Body of pancreas (tissue), 4 donors: ENCODE results near the gene CHIT1. TPM values are rescaled to one million over a fixed set of nuclear protein-coding genes. Genes with fewer than 3 reads are reported as not detected.

Source experiments
- ATAC-seq: fragments of 150-250 bp; one replicate; pipeline ENCODE4 v1.9.1; 2016
- DNase-seq, 4 donors: peaks; one replicate each; pipeline ENCODE4 v3.0.0-alpha.2; 2019
- H3K27ac ChIP-seq, 4 donors: fragments of 200-600 bp; sonication (generic); 1 replicate in 3 of 4; 2 replicates in 1 of 4; pipeline versions ENCODE4 v1.5.1 to v1.6.1; 2016 to 2019; ENCODE audit warnings: mild to moderate bottlenecking in 1 of 4, mixed read lengths in 1 of 4, moderate library complexity in 1 of 4
- H3K27me3 ChIP-seq, 2 donors: fragments of 200-600 bp; sonication (generic); one replicate each; pipeline ENCODE4 v1.6.0; 2016; ENCODE audit warnings: mild to moderate bottlenecking in 1 of 2
- H3K36me3 ChIP-seq, 2 donors: fragments of 200-600 bp; sonication (generic); replicated peaks in 1 of 2; 2 replicates each; pipeline ENCODE4 v1.5.1; 2016; ENCODE audit warnings: low read depth in 2 of 2; ENCODE audit not compliant: insufficient read depth in 1 of 2
- H3K4me1 ChIP-seq: fragments of 200-600 bp; sonication (generic); one replicate; pipeline ENCODE4 v1.6.0; 2016
- H3K4me3 ChIP-seq, 2 donors: fragments of 200-600 bp; sonication (generic); 1 replicate in 1 of 2; 2 replicates in 1 of 2; pipeline ENCODE4 v1.5.1; 2016 to 2019
- H3K9me3 ChIP-seq, 3 donors: fragments of 200-600 bp; sonication (generic); 1 replicate in 2 of 3; 2 replicates in 1 of 3; pipeline ENCODE4 v1.5.1; 2016
- CTCF ChIP-seq, 7 experiments: fragments of 450-650 bp in 4 of 7; fragments of 200-600 bp in 3 of 7; sonication (generic) in 3 of 7; IDR thresholded peaks; one replicate each; pipeline ENCODE4 v1.5.1; 2016 to 2019; ENCODE audit warnings: antibody characterized with exemption in 7 of 7
- POLR2A ChIP-seq, 3 donors: fragments of 450-650 bp; IDR thresholded peaks; one replicate each; pipeline ENCODE4 v1.6.1; 2016; ENCODE audit warnings: antibody characterized with exemption in 3 of 3, mild to moderate bottlenecking in 2 of 3
- WGBS, 2 donors: methylation state at CpG; one replicate each; pipeline ENCODE4 v1.1.5; 2017; 5-methylcytosine and 5-hydroxymethylcytosine counted together
- intact Hi-C: fragments of 100-400 bp; cut with DNase I; formaldehyde crosslinking; loops from one replicate; pipeline ENCODE4 v1.15.1; 2023
- total RNA-seq, 2 donors: library from RNA; depleted of rRNA; stranded (reverse); fragments of >200 nt; gene quantifications; one replicate each; pipeline ENCODE4 v1.1.0, GENCODE V29; 2016

Gene CHIT1
- total RNA-seq, 2 donors from 2014 or later = 0.26 TPM; not detected in 1

GRCh38 chr1:203189951-203190352 is 39.5 kb downstream of the CHIT1 start:
- H3K36me3 ChIP-seq = no peaks in the 10 kb centered on the region
- H3K27me3 ChIP-seq = no peaks in the 10 kb centered on the region
- TF ChIP-seq CTCF (IDR thresholded peaks at IDR 0.05) (no peak), POLR2A (IDR thresholded peaks at IDR 0.05) (no peak)
- intact Hi-C loops = no loop called here
- no peak overlapping the region for H3K4me3 ChIP-seq
- H3K9me3 ChIP-seq = no peaks in the 10 kb centered on the region
- WGBS, 2 donors = 66 to 90% methylated on average over 7 of the region's 7 CpGs
- DNase-seq = no peak
- H3K27ac ChIP-seq = no peak overlapping the region
- peaks cover 14% of the 10 kb centered on the region for H3K4me1 ChIP-seq
- no peak for ATAC-seq

- Histone ChIP-seq H3K27ac (no peak overlapping the region), H3K9me3 (no peaks in the 10 kb centered on the region), H3K27me3 (no peaks in the 10 kb centered on the region), H3K4me3 (no peak overlapping the region), H3K36me3 (no peaks in the 10 kb centered on the region), H3K4me1 (peaks cover 14% of the 10 kb centered on the region)
- ATAC-seq (no peak), DNase-seq (no peak)
- WGBS, 2 donors = 57 to 59% methylated on average over 4 of the region's 4 CpGs
- intact Hi-C loops = no loop called here
- TF ChIP-seq POLR2A (IDR thresholded peaks at IDR 0.05) = no peak
- no peak for TF ChIP-seq CTCF (IDR thresholded peaks at IDR 0.05)
Observed at GRCh38 chr1:203188686-203189232, 40.7 kb downstream of the CHIT1 start.

- H3K27ac ChIP-seq = peak overlapping the region in 3 of 4 donors; percentile 51 to 72 (median 54)
- 64 to 88% methylated on average over 3 of the region's 3 CpGs for WGBS, 2 donors
Observed at GRCh38 chr1:203187689-203188264, 41.7 kb downstream of the CHIT1 start.

GRCh38 chr1:203187304-203187685 is 42.2 kb downstream of the CHIT1 start:
- DNase-seq = no peak
- Histone ChIP-seq H3K4me3 (no peak overlapping the region), H3K4me1 (peaks cover 14% of the 10 kb centered on the region), H3K36me3 (no peaks in the 10 kb centered on the region), H3K27me3 (no peaks in the 10 kb centered on the region), H3K9me3 (no peaks in the 10 kb centered on the region), H3K27ac (peak overlapping the region in 3 of 4 donors; percentile 51 to 72 (median 54))
- 50 to 56% methylated on average over 7 of the region's 7 CpGs for WGBS, 2 donors
- peak; percentile 6 for ATAC-seq
- TF ChIP-seq CTCF (IDR thresholded peaks at IDR 0.05) (no peak), POLR2A (IDR thresholded peaks at IDR 0.05) (no peak)
- intact Hi-C loops = no loop called here

More at GRCh38 chr1:203187689-203188264, 41.7 kb downstream of the CHIT1 start:
- H3K36me3 ChIP-seq = no peaks in the 10 kb centered on the region
- ATAC-seq (no peak), DNase-seq (no peak)
- H3K4me3 ChIP-seq = no peak overlapping the region
- H3K27me3 ChIP-seq = no peaks in the 10 kb centered on the region
- intact Hi-C loops = no loop called here
- H3K4me1 ChIP-seq = peaks cover 14% of the 10 kb centered on the region
- H3K9me3 ChIP-seq = no peaks in the 10 kb centered on the region
- TF ChIP-seq CTCF (IDR thresholded peaks at IDR 0.05) = no peak
- no peak for TF ChIP-seq POLR2A (IDR thresholded peaks at IDR 0.05)
